ENCODE measurements around the gene ZNF689. TPM values are rescaled to one million over a fixed set of nuclear protein-coding genes. Genes with fewer than 3 reads are reported as not detected.

The ZNF689 gene
- total RNA-seq, 1 donor = 6.9 TPM

- TF ChIP-seq CTCF (IDR thresholded peaks at IDR 0.05; ENCODE audit: insufficient read depth, low read depth, low read length) = no peak
- DNase-seq (ENCODE audit: low read depth) = no peak
- H3K4me3 ChIP-seq (ENCODE audit: low read depth, low read length) = no peak overlapping the region
Measured at GRCh38 chr16:30569746-30570635, 40.2 kb downstream of the ZNF689 start.

- TF ChIP-seq CTCF (IDR thresholded peaks at IDR 0.05; ENCODE audit: insufficient read depth, low read depth, low read length) = no peak
Measured at GRCh38 chr16:30569281-30569680, 40.9 kb downstream of the ZNF689 start.

GRCh38 chr16:30567991-30568638, 42.1 kb downstream of the ZNF689 start:
- H3K4me3 ChIP-seq (ENCODE audit: low read depth, low read length) = no peak overlapping the region
- TF ChIP-seq CTCF (IDR thresholded peaks at IDR 0.05; ENCODE audit: insufficient read depth, low read depth, low read length) = no peak
- peak; percentile 98 for DNase-seq (ENCODE audit: low read depth)

More at GRCh38 chr16:30569281-30569680, 40.9 kb downstream of the ZNF689 start:
- no peak for DNase-seq (ENCODE audit: low read depth)
- no peak overlapping the region for H3K4me3 ChIP-seq (ENCODE audit: low read depth, low read length)

- TF ChIP-seq CTCF (IDR thresholded peaks at IDR 0.05; ENCODE audit: insufficient read depth, low read depth, low read length) = no peak
- DNase-seq (ENCODE audit: low read depth) = no peak
- no peak overlapping the region for H3K4me3 ChIP-seq (ENCODE audit: low read depth, low read length)
Measured at GRCh38 chr16:30567160-30567990, 42.8 kb downstream of the ZNF689 start.

- no peak for TF ChIP-seq CTCF (IDR thresholded peaks at IDR 0.05; ENCODE audit: insufficient read depth, low read depth, low read length)
- H3K4me3 ChIP-seq (ENCODE audit: low read depth, low read length) = no peak overlapping the region
- no peak for DNase-seq (ENCODE audit: low read depth)
Measured at GRCh38 chr16:30566531-30566930, 43.7 kb downstream of the ZNF689 start.

- no peak for TF ChIP-seq CTCF (IDR thresholded peaks at IDR 0.05; ENCODE audit: insufficient read depth, low read depth, low read length)
- DNase-seq (ENCODE audit: low read depth) = no peak
- H3K4me3 ChIP-seq (ENCODE audit: low read depth, low read length) = no peak overlapping the region
Measured at GRCh38 chr16:30565984-30566383, 44.2 kb downstream of the ZNF689 start.

Measured in fibroblast of villous mesenchyme (primary cell).